ENCODE measurements around the gene CMTM5.

- no peak for TF ChIP-seq EZH2 (IDR thresholded peaks at IDR 0.05)
- TF ChIP-seq CTCF (IDR thresholded peaks at IDR 0.05): no peak
- TF ChIP-seq EZH2phosphoT487 (IDR thresholded peaks at IDR 0.05): no peak
These were observed 24.4 kb downstream of the CMTM5 start for GRCh38 chr14:23401291-23401690.
